Heart right ventricle (tissue), 16 donors: Measurements from ENCODE around the gene ZNF35. TPM values are rescaled to one million over a fixed set of nuclear protein-coding genes. Genes with fewer than 3 reads are reported as not detected.

Experiments
- ATAC-seq, 8 donors: fragments of 200-7000 bp; cut with Tn5 transposase; one replicate each; pipeline ENCODE4 v1.9.1; 2020; ENCODE audit warnings: mild to moderate bottlenecking in 8 of 8, moderate library complexity in 8 of 8, moderate number of reproducible peaks in 1 of 8
- DNase-seq, 2 donors: peaks; one replicate each; pipeline ENCODE4 v3.0.0-alpha.2; 2020
- H3K27ac ChIP-seq, 10 donors: fragments of 200-600 bp; sonication (generic) in 2 of 10; one replicate each; pipeline versions ENCODE4 v1.5.0 to v1.8.0; 2020 to 2022; ENCODE audit warnings: mild to moderate bottlenecking in 3 of 10
- H3K27me3 ChIP-seq, 7 donors: fragments of 200-600 bp; one replicate each; pipeline ENCODE4 v1.8.0; 2021 to 2022; ENCODE audit warnings: mild to moderate bottlenecking in 2 of 7
- H3K36me3 ChIP-seq, 9 donors: fragments of 200-600 bp; sonication (generic) in 1 of 9; one replicate each; pipeline versions ENCODE4 v1.5.0 to v1.8.0; 2020 to 2022; ENCODE audit warnings: mild to moderate bottlenecking in 2 of 9
- H3K4me1 ChIP-seq, 9 donors: fragments of 200-600 bp; sonication (generic) in 1 of 9; one replicate each; pipeline versions ENCODE4 v1.5.0 to v1.8.0; 2020 to 2022; ENCODE audit warnings: mild to moderate bottlenecking in 4 of 9
- H3K4me3 ChIP-seq, 10 donors: fragments of 200-600 bp; sonication (generic) in 2 of 10; one replicate each; pipeline versions ENCODE4 v1.5.0 to v1.8.0; 2020 to 2022; ENCODE audit warnings: mild to moderate bottlenecking in 7 of 10, moderate library complexity in 2 of 10
- H3K9me3 ChIP-seq, 11 donors: fragments of 200-600 bp in 10 of 11; sonication (generic) in 2 of 11; one replicate each; pipeline versions ENCODE4 v1.5.0 to v1.8.0; 2013 to 2022; ENCODE audit warnings: mild to moderate bottlenecking in 2 of 11, control low read depth in 1 of 11, moderate library complexity in 1 of 11
- CTCF ChIP-seq, 9 donors: fragments of 200-600 bp; sonication (generic) in 2 of 9; IDR thresholded peaks; one replicate each; pipeline versions ENCODE4 v1.5.0 to v1.8.0; 2021 to 2022; ENCODE audit warnings: antibody characterized with exemption in 9 of 9, mild to moderate bottlenecking in 5 of 9, moderate library complexity in 1 of 9
- WGBS, 2 donors: extraction: QIAGEN DNeasy Blood & Tissue Kit; methylation state at CpG; one replicate each; pipeline ENCODE4 v1.1.7; 2013; ENCODE audit warnings: inconsistent platforms in 1 of 2; 5-methylcytosine and 5-hydroxymethylcytosine counted together
- intact Hi-C, 10 donors: fragments of 100-400 bp; cut with DNase I; formaldehyde crosslinking; loops; one replicate each; pipeline versions ENCODE4 v1.11.1 to v1.14.2; 2022
- long read RNA-seq, 3 donors: library from polyadenylated mRNA; unstranded; transcript quantifications; one replicate each; pipeline ENCODE4 v2.0.0, GENCODE V29; 2020 to 2021
- polyA plus RNA-seq, 2 donors: library from polyadenylated mRNA; stranded (reverse); fragments of 200-250 nt; gene quantifications; one replicate each; pipeline ENCODE4 v1.2.3, GENCODE V29; 2013
- total RNA-seq, 10 donors: library from RNA; stranded (reverse); fragmentation: NEBNext Ultra II Directional in 3 of 10; extraction: Animal tissue kit (Norgen Biotek cat#: 25700) in 3 of 10; gene quantifications; one replicate each; pipeline versions ENCODE4 v1.2.1 to v1.2.4, GENCODE V29; 2021 to 2023
- donor health status: Arrhythmogenic right ventricular cardiomyopathy.
- donor health status: ischemic (EF 13 %, LVEDD 7.1; RV severe dilation, severe dysfunction).
- donor health status: healthy with polysubstance abuse.
- donor health status: DM: no; HTN: yes; CAD: no.
- donor health status: DM: no; HTN: no; CAD: no.
- donor health status: ischemic (EF 25% LVEDD 6.9; RV normal size, moderate dysfunction).
- donor health status: ischemic (EF 25% LVEDD 5.7; RV mildly dilated, moderate dysfunction).
- donor health status: healthy.
- donor health status: DM: yes; HTN: yes; CAD: no.
- donor health status: Ischemic cardiomyopathy.
- donor health status: ischemic (EF 35%, LVEDD 5.7; RV mildly dilated, moderate dysfunction).
- donor health status: nonischemic (EF 11% LVEDD 7.7; RV severe dilation, severe dysfunction).
- donor health status: DM: yes; HTN: yes; CAD: no.
- donor health status: PGD.
- donor health status: ischemic (EF 29% LVEDD 5.4; RV normal size, mild dysfunction).
- donor health status: nonischemic (EF 23%, LVEDD 6.1; RV moderate dilation, normal function).

The ZNF35 gene
- total RNA-seq (10 to 100 TPM in 1 of 10 donors, 1 to 10 TPM in 9; 4.8 to 10.2 (median 6.4) TPM), polyA plus RNA-seq (1 to 10 TPM; 4.1 to 4.5 TPM)
- long read RNA-seq, donor 1, transcript ZNF35-202 (4 exons, 2,661 nt): major isoform, 6 of 11 reads
- long read RNA-seq, donor 1, partial matches to known transcripts: 0 of 11 reads
- long read RNA-seq, donor 1, other reads (novel, unspliced or antisense): 3 of 11 reads
- long read RNA-seq, donor 2, partial matches to known transcripts: 0 of 4 reads
- long read RNA-seq, donor 2, other reads (novel, unspliced or antisense): 1 of 4 reads
- long read RNA-seq, donor 3, transcript ZNF35-201 (3 exons, 2,503 nt): major isoform, 9 of 15 reads
- long read RNA-seq, donor 3, partial matches to known transcripts: 0 of 15 reads
- long read RNA-seq, donor 3, other reads (novel, unspliced or antisense): 2 of 15 reads

GRCh38 chr3:44648564-44649229 lies at the start of gene ZNF35:
ZNF35 (plus strand) TSS chr3:44648732; CDS start chr3:44651068, 2,336 bp downstream.
- peaks cover 0 to 48% (median 28%) of the 10 kb centered on the region in 9 donors for H3K36me3 ChIP-seq
- intact Hi-C loops: loop anchor here in 1 of 10 donors (2.0 kb wide), 1 partner anchor 24 kb away; the partner anchor contains the start of gene ZNF197

GRCh38 chr3:44601749-44602148 lies 46.8 kb upstream of the ZNF35 start:
- Histone ChIP-seq H3K27ac (no peak overlapping the region), H3K9me3 (peaks cover 0 to 56% (median 7%) of the 10 kb centered on the region in 11 donors), H3K4me1 (no peaks in the 10 kb centered on the region), H3K36me3 (peaks cover 0 to 28% (median 6%) of the 10 kb centered on the region in 9 donors), H3K27me3 (no peaks in the 10 kb centered on the region), H3K4me3 (no peak overlapping the region)
- TF ChIP-seq CTCF (IDR thresholded peaks at IDR 0.05): no peak
- intact Hi-C loops: no loop called here
- DNase-seq (no peak), ATAC-seq (no peak)
- WGBS, 2 donors: 93 to 99% methylated on average over 2 of the region's 2 CpGs

More at GRCh38 chr3:44648564-44649229, at the start of gene ZNF35:
- WGBS, 2 donors: 0 to 1% methylated on average over 37 of the region's 37 CpGs
- peaks cover 0 to 18% (median 13%) of the 10 kb centered on the region in 9 donors for H3K4me1 ChIP-seq
- TF ChIP-seq CTCF (IDR thresholded peaks at IDR 0.05): no peak
- H3K27ac ChIP-seq: peak within 1 kb of the TSS; percentile 45 to 89 (median 85)
- H3K27me3 ChIP-seq: no peaks in the 10 kb centered on the region
- DNase-seq (peak; percentile 79 to 83), ATAC-seq (peak; percentile 93 to 98 (median 97))
- H3K4me3 ChIP-seq: peak within 1 kb of the TSS; percentile 82 to 98 (median 95)
- peaks cover 0 to 38% (median 3%) of the 10 kb centered on the region in 11 donors for H3K9me3 ChIP-seq

- H3K36me3 ChIP-seq: peaks cover 0 to 19% (median 0%) of the 10 kb centered on the region in 9 donors
- intact Hi-C loops: no loop called here
- ATAC-seq (no peak), DNase-seq (no peak)
- H3K27ac ChIP-seq: no peak overlapping the region
- no peaks in the 10 kb centered on the region for H3K4me1 ChIP-seq
- H3K9me3 ChIP-seq: peaks cover 0 to 22% (median 0%) of the 10 kb centered on the region in 11 donors
- H3K27me3 ChIP-seq: no peaks in the 10 kb centered on the region
- no peak for TF ChIP-seq CTCF (IDR thresholded peaks at IDR 0.05)
- H3K4me3 ChIP-seq: no peak overlapping the region
Measured at GRCh38 chr3:44612678-44613077, 35.9 kb upstream of the ZNF35 start.

GRCh38 chr3:44624749-44625480 lies 23.6 kb upstream of the ZNF35 start, which contains the start of gene ZNF197:
ZNF197 (plus strand) TSS chr3:44625036; CDS start chr3:44629155, 4,119 bp downstream.
- Histone ChIP-seq H3K36me3 (peaks cover 0 to 18% (median 0%) of the 10 kb centered on the region in 9 donors), H3K9me3 (no peaks in the 10 kb centered on the region), H3K4me1 (peaks cover 0 to 41% (median 27%) of the 10 kb centered on the region in 9 donors), H3K27me3 (no peaks in the 10 kb centered on the region), H3K4me3 (peak within 1 kb of the TSS; percentile 67 to 98 (median 88)), H3K27ac (peak within 1 kb of the TSS; percentile 84 to 98 (median 93))
- 0 to 1% methylated on average over 46 to 47 of the region's 47 CpGs for WGBS, 2 donors
- intact Hi-C loops: loop anchor here in 2 of 10 donors (2.0 to 5.0 kb wide), 3 partner anchors 24 to 303 kb away; partner anchors contain the start of genes ZKSCAN7 (in 1 of the 2) and ZNF35 (in 1 of the 2)
- peak; percentile 82 to 91 for DNase-seq
- peak; percentile 97 to 99 (median 98) for ATAC-seq
- peak in 4 of 9 donors; percentile 27 to 47 (median 42) for TF ChIP-seq CTCF (IDR thresholded peaks at IDR 0.05)
